Astrocyte (in vitro differentiated cells and primary cell): ENCODE data around the gene SUN2. TPM values are rescaled to one million over a fixed set of nuclear protein-coding genes. Genes with fewer than 3 reads are reported as not detected.

Experiments used
- DNase-seq: peaks from one replicate; pipeline ENCODE4 v3.0.0-alpha.2; 2010; ENCODE audit warnings: low read depth
- FAIRE-seq: peaks from 2 replicates; lab custom pipeline; 2011; peaks lifted over from hg19 to GRCh38; lab: Jason Lieb, UNC
- H2AFZ ChIP-seq: 2 replicates; pipeline ENCODE4 v1.6.0; 2012; ENCODE audit warnings: low read depth, low read length, inconsistent platforms
- H3K27ac ChIP-seq: 2 replicates; pipeline ENCODE4 v1.5.1; 2011; ENCODE audit warnings: low read depth, low read length, inconsistent platforms
- H3K27me3 ChIP-seq: 2 replicates; pipeline ENCODE4 v1.6.0; 2011; ENCODE audit warnings: low read length, inconsistent platforms; ENCODE audit not compliant: insufficient read depth
- H3K36me3 ChIP-seq: 2 replicates; pipeline ENCODE4 v1.5.1; 2011; ENCODE audit warnings: low read length, inconsistent platforms; ENCODE audit not compliant: insufficient read depth
- H3K4me1 ChIP-seq: 2 replicates; pipeline ENCODE4 v1.5.1; 2011; ENCODE audit warnings: low read length, inconsistent platforms; ENCODE audit not compliant: insufficient read depth
- H3K4me2 ChIP-seq: 2 replicates; pipeline ENCODE4 v1.6.0; 2012; ENCODE audit warnings: low read length, inconsistent platforms
- H3K4me3 ChIP-seq: 2 replicates; pipeline ENCODE4 v1.5.1; 2011; ENCODE audit warnings: low read depth, mild to moderate bottlenecking, low read length, inconsistent platforms; ENCODE audit not compliant: insufficient read depth
- H3K79me2 ChIP-seq: 2 replicates; pipeline ENCODE4 v1.6.0; 2012; ENCODE audit warnings: mild to moderate bottlenecking, low read length, inconsistent platforms; ENCODE audit not compliant: insufficient read depth
- H3K9ac ChIP-seq: 2 replicates; pipeline ENCODE4 v1.6.0; 2012; ENCODE audit warnings: mild to moderate bottlenecking, low read length, inconsistent platforms
- H3K9me3 ChIP-seq: 2 replicates; pipeline ENCODE4 v1.5.1; 2012; ENCODE audit warnings: low read depth, mild to moderate bottlenecking, low read length, inconsistent platforms; ENCODE audit not compliant: insufficient read depth
- H4K20me1 ChIP-seq: 2 replicates; pipeline ENCODE4 v1.6.0; 2012; ENCODE audit warnings: low read length, inconsistent platforms; ENCODE audit not compliant: insufficient read depth
- H3K27ac Mint-ChIP-seq: one replicate; pipeline ENCODE4 v1.8.0; 2021; ENCODE audit warnings: mild to moderate bottlenecking, mixed read lengths; ENCODE audit not compliant: unreplicated experiment
- H3K27me3 Mint-ChIP-seq: one replicate; pipeline ENCODE4 v1.8.0; 2021; ENCODE audit warnings: low read depth, mixed read lengths; ENCODE audit not compliant: unreplicated experiment
- H3K36me3 Mint-ChIP-seq: one replicate; pipeline ENCODE4 v1.8.0; 2021; ENCODE audit warnings: low read depth, mixed read lengths; ENCODE audit not compliant: unreplicated experiment
- H3K4me1 Mint-ChIP-seq: one replicate; pipeline ENCODE4 v1.8.0; 2021; ENCODE audit warnings: low read depth, mixed read lengths; ENCODE audit not compliant: unreplicated experiment
- H3K4me3 Mint-ChIP-seq: one replicate; pipeline ENCODE4 v1.8.0; 2021; ENCODE audit warnings: mild to moderate bottlenecking, moderate library complexity, mixed read lengths; ENCODE audit not compliant: unreplicated experiment
- H3K9me3 Mint-ChIP-seq: one replicate; pipeline ENCODE4 v1.8.0; 2021; ENCODE audit warnings: mild to moderate bottlenecking, mixed read lengths; ENCODE audit not compliant: unreplicated experiment
- CTCF ChIP-seq: IDR thresholded peaks from 2 replicates; pipeline ENCODE4 v1.5.1; 2011; ENCODE audit warnings: low read depth, mild to moderate bottlenecking, inconsistent platforms, low read length, moderate library complexity; ENCODE audit not compliant: insufficient read depth
- EZH2 ChIP-seq: IDR thresholded peaks from 2 replicates; pipeline ENCODE4 v1.6.1; 2012; ENCODE audit warnings: mild to moderate bottlenecking, low read length, inconsistent platforms; ENCODE audit not compliant: insufficient read depth
- total RNA-seq: library from RNA; stranded (reverse); gene quantifications from 2 replicates; pipeline ENCODE4 v1.2.1, GENCODE V29; 2021

Gene SUN2
- total RNA-seq, 1 donor from 2014 or later = 46.5 TPM

- Mint-ChIP-seq H3K9me3 (no peaks in the 10 kb centered on the region), H3K4me1 (peaks cover 2% of the 10 kb centered on the region), H3K27me3 (no peaks in the 10 kb centered on the region), H3K27ac (no peak overlapping the region), H3K36me3 (peaks cover 27% of the 10 kb centered on the region), H3K4me3 (no peak overlapping the region)
- no peak overlapping the region for H2AFZ ChIP-seq
- no peak overlapping the region for H3K27ac ChIP-seq
- FAIRE-seq (no peak), DNase-seq (no peak)
- H3K4me1 ChIP-seq = peaks cover 3% of the 10 kb centered on the region
- no peak overlapping the region for H3K4me3 ChIP-seq
- H3K36me3 ChIP-seq = peaks cover 47% of the 10 kb centered on the region
- no peak overlapping the region for H3K9ac ChIP-seq
- no peaks in the 10 kb centered on the region for H3K79me2 ChIP-seq
- TF ChIP-seq CTCF (no peak), EZH2 (no peak)
- no peaks in the 10 kb centered on the region for H3K9me3 ChIP-seq
- no peak overlapping the region for H3K4me2 ChIP-seq
- H4K20me1 ChIP-seq = peaks cover 3% of the 10 kb centered on the region
- no peaks in the 10 kb centered on the region for H3K27me3 ChIP-seq
These were observed 13.4 kb downstream of the SUN2 start for GRCh38 chr22:38742176-38742942.

GRCh38 chr22:38741576-38741975 lies 14.2 kb downstream of the SUN2 start:
- FAIRE-seq (no peak), DNase-seq (no peak)
- H3K4me1 Mint-ChIP-seq = peaks cover 7% of the 10 kb centered on the region
- Histone ChIP-seq H3K9me3 (no peaks in the 10 kb centered on the region), H3K27me3 (no peaks in the 10 kb centered on the region), H3K4me3 (no peak overlapping the region), H3K4me1 (peaks cover 3% of the 10 kb centered on the region), H3K79me2 (no peaks in the 10 kb centered on the region), H3K9ac (no peak overlapping the region), H3K4me2 (no peak overlapping the region), H2AFZ (no peak overlapping the region), H3K36me3 (peaks cover 48% of the 10 kb centered on the region), H4K20me1 (peaks cover 9% of the 10 kb centered on the region), H3K27ac (no peak overlapping the region)
- no peaks in the 10 kb centered on the region for H3K9me3 Mint-ChIP-seq
- no peaks in the 10 kb centered on the region for H3K27me3 Mint-ChIP-seq
- H3K36me3 Mint-ChIP-seq = peaks cover 30% of the 10 kb centered on the region
- no peak for TF ChIP-seq EZH2
- TF ChIP-seq CTCF = no peak
- H3K4me3 Mint-ChIP-seq = no peak overlapping the region
- H3K27ac Mint-ChIP-seq = no peak overlapping the region

- peaks cover 9% of the 10 kb centered on the region for H4K20me1 ChIP-seq
- TF ChIP-seq EZH2 (no peak), CTCF (no peak)
- Mint-ChIP-seq H3K4me1 (peaks cover 7% of the 10 kb centered on the region), H3K27me3 (no peaks in the 10 kb centered on the region), H3K36me3 (peaks cover 30% of the 10 kb centered on the region), H3K4me3 (no peak overlapping the region), H3K9me3 (no peaks in the 10 kb centered on the region), H3K27ac (no peak overlapping the region)
- no peak for DNase-seq
- H3K27ac ChIP-seq = no peak overlapping the region
- no peak overlapping the region for H3K4me2 ChIP-seq
- H3K27me3 ChIP-seq = no peaks in the 10 kb centered on the region
- H3K4me3 ChIP-seq = no peak overlapping the region
- no peaks in the 10 kb centered on the region for H3K79me2 ChIP-seq
- H2AFZ ChIP-seq = no peak overlapping the region
- no peak overlapping the region for H3K9ac ChIP-seq
- H3K4me1 ChIP-seq = peaks cover 3% of the 10 kb centered on the region
- H3K36me3 ChIP-seq = peaks cover 48% of the 10 kb centered on the region
- no peak for FAIRE-seq
- no peaks in the 10 kb centered on the region for H3K9me3 ChIP-seq
These were observed 14.6 kb downstream of the SUN2 start for GRCh38 chr22:38741166-38741565.
